ENCODE data around the gene CYP24A1. TPM values are rescaled to one million over a fixed set of nuclear protein-coding genes. Genes with fewer than 3 reads are reported as not detected.
"Not testable (repeated sequence)": the region's sequence is repeated elsewhere in the genome, so short reads cannot be mapped to it uniquely, and the experiment has no call there.

Gene CYP24A1
- polyA plus RNA-seq, 1 donor (not counting 4 experiments of a cell fraction or from before 2014, with no cell fraction given) = 18.2 TPM

DNA sequence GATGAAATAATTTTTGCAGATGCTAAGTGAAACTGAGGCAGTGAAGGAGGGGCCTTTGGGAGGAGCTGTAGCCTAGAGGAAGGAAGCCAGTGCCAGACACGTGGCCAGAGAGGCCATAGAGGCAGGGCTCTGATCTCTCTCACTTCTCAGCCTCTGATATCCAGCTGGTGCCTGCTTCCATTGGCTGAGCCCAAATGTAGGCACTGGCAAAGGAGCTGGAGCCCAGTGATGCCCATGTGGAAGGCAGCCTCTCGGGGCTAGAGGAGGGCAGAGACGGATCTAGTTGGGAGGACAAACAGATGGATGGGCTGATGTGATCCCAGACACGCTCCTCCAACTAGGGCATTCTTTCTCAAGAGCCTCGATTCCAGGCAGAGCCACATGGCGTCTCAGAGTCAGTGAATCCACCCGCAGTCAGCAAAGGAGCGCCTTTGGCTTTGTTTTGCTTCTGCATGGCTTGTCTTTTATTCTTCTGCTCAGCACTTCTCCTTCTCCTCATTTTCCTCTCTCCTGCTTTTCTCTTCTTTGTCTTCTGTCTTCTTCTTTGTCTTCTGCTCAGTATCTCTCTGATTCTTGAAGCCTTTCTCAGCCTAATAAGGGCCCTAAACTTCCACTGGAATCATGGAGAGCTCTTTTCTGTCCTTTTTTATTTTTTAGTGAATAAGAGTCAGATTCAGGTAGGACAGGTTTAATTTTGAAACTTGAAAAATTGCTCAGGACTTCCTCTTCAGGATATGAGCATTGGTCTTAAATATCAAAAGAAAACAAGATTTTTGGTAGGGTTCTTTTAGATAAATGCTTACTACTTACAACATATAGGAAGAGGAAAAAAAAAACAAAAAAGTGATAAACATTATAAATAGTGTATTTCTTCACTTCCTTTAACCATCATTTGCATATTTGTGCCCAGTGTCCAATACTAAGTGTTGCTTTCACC, 41.8 kb downstream of the CYP24A1 start:
- TF ChIP-seq, protein P1, sequence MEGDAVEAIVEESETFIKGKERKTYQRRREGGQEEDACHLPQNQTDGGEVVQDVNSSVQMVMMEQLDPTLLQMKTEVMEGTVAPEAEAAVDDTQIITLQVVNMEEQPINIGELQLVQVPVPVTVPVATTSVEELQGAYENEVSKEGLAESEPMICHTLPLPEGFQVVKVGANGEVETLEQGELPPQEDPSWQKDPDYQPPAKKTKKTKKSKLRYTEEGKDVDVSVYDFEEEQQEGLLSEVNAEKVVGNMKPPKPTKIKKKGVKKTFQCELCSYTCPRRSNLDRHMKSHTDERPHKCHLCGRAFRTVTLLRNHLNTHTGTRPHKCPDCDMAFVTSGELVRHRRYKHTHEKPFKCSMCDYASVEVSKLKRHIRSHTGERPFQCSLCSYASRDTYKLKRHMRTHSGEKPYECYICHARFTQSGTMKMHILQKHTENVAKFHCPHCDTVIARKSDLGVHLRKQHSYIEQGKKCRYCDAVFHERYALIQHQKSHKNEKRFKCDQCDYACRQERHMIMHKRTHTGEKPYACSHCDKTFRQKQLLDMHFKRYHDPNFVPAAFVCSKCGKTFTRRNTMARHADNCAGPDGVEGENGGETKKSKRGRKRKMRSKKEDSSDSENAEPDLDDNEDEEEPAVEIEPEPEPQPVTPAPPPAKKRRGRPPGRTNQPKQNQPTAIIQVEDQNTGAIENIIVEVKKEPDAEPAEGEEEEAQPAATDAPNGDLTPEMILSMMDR (optimal IDR thresholded peaks at IDR 0.05 in 1 of 3, IDR thresholded peaks at IDR 0.05 in 1 of 3, conservative IDR thresholded peaks at IDR 0.05 in 1 of 3; ENCODE audit: extremely low read depth in 1 of 3, insufficient read depth in 2 of 3, low read length in 3 of 3) = no peak
- H3K9ac ChIP-seq (ENCODE audit: control insufficient read depth, extremely low read depth, insufficient read depth, low read length) = peak overlapping the region; percentile 55

DNA sequence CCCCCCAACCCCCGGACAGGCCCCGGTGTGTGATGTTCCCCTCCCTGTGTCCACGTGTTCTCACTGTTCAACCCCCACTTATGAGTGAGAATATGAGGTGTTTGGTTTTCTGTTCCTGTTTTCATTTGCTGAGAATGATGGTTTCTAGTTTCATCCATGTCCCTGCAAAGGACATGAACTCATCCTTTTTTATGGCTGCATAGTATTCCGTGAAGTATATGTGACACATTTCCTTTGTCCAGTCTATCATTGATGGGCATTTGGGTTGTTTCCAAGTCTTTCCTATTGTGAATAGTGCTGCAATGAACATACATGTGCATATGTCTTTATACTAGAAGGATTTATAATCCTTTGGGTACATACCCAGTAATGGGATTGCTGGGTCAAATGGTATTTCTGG, 42.7 kb downstream of the CYP24A1 start:
- H2AFZ ChIP-seq (ENCODE audit: control insufficient read depth, low read length); H3K27me3 ChIP-seq (ENCODE audit: control insufficient read depth, extremely low read depth, insufficient read depth, low read length); H3K4me2 ChIP-seq (ENCODE audit: control insufficient read depth, extremely low read depth, insufficient read depth, low read depth, low read length); H3K4me3 ChIP-seq (ENCODE audit: control insufficient read depth in 2 of 3, extremely low read depth in 1 of 3, insufficient read depth in 2 of 3, low read depth in 1 of 3, low read length in 3 of 3); H3K9me1 ChIP-seq (ENCODE audit: control insufficient read depth, extremely low read depth, insufficient read depth, low read length); H3K27ac ChIP-seq (ENCODE audit: control insufficient read depth, insufficient read depth, low read length); H4K20me1 ChIP-seq (ENCODE audit: control insufficient read depth, extremely low read depth, insufficient read depth, low read length); FAIRE-seq; DNase-seq (ENCODE audit: low read depth, low spot score); H3K9ac ChIP-seq (ENCODE audit: control insufficient read depth, extremely low read depth, insufficient read depth, low read length); H3K79me2 ChIP-seq (ENCODE audit: control insufficient read depth, insufficient read depth, low read length); H3K36me3 ChIP-seq (ENCODE audit: control insufficient read depth in 2 of 2, extremely low read depth in 1 of 2, insufficient read depth in 2 of 2, low read length in 2 of 2); dilution Hi-C loops (cut with MboI; ENCODE audit: extremely low pct_ligation_motif_present, low sequenced_read_pairs); H3K9me3 ChIP-seq (ENCODE audit: control insufficient read depth, low read depth, low read length): not testable (repeated sequence)
- H3K4me1 ChIP-seq (ENCODE audit: control insufficient read depth, extremely low read depth, insufficient read depth, low read length) = peaks cover 49% of the 10 kb centered on the region

More for the DNA sequence above, 41.8 kb downstream of the CYP24A1 start:
- H3K4me3 ChIP-seq (ENCODE audit: control insufficient read depth in 2 of 3, extremely low read depth in 1 of 3, insufficient read depth in 2 of 3, low read depth in 1 of 3, low read length in 3 of 3) = no peak overlapping the region
- H3K27ac ChIP-seq (ENCODE audit: control insufficient read depth, insufficient read depth, low read length) = peak overlapping the region; percentile 94
- peak overlapping the region; percentile 59 for H3K4me2 ChIP-seq (ENCODE audit: control insufficient read depth, extremely low read depth, insufficient read depth, low read depth, low read length)
- H3K79me2 ChIP-seq (ENCODE audit: control insufficient read depth, insufficient read depth, low read length) = no peaks in the 10 kb centered on the region
- FAIRE-seq = no peak
- H4K20me1 ChIP-seq (ENCODE audit: control insufficient read depth, extremely low read depth, insufficient read depth, low read length) = no peaks in the 10 kb centered on the region
- no peak for DNase-seq (ENCODE audit: low read depth, low spot score)
- dilution Hi-C loops (cut with MboI; ENCODE audit: extremely low pct_ligation_motif_present, low sequenced_read_pairs) = no loop called here
- H3K4me1 ChIP-seq (ENCODE audit: control insufficient read depth, extremely low read depth, insufficient read depth, low read length) = peaks cover 47% of the 10 kb centered on the region
- H2AFZ ChIP-seq (ENCODE audit: control insufficient read depth, low read length) = no peak overlapping the region
- no peaks in the 10 kb centered on the region for H3K36me3 ChIP-seq (ENCODE audit: control insufficient read depth in 2 of 2, extremely low read depth in 1 of 2, insufficient read depth in 2 of 2, low read length in 2 of 2)
- H3K27me3 ChIP-seq (ENCODE audit: control insufficient read depth, extremely low read depth, insufficient read depth, low read length) = no peaks in the 10 kb centered on the region
- no peaks in the 10 kb centered on the region for H3K9me1 ChIP-seq (ENCODE audit: control insufficient read depth, extremely low read depth, insufficient read depth, low read length)
- peaks cover 8% of the 10 kb centered on the region for H3K9me3 ChIP-seq (ENCODE audit: control insufficient read depth, low read depth, low read length)
